Sigmoid colon (tissue), 7 donors: ENCODE data around the gene MED20. TPM values are rescaled to one million over a fixed set of nuclear protein-coding genes. Genes with fewer than 3 reads are reported as not detected.
A peak's percentile ranks its signal among the peaks of the same experiment; 100 is the strongest.

ENCODE experiments used
- DNase-seq: peaks from one replicate; pipeline ENCODE4 v3.0.0-alpha.2; 2019
- H3K27ac ChIP-seq, 4 donors: fragments of 200-600 bp; sonication (generic); one replicate each; pipeline ENCODE4 v1.5.1; 2016 to 2019; ENCODE audit warnings: mild to moderate bottlenecking in 1 of 4
- H3K27me3 ChIP-seq, 3 donors: fragments of 200-600 bp; sonication (generic); one replicate each; pipeline ENCODE4 v1.5.1; 2019; ENCODE audit warnings: mild to moderate bottlenecking in 1 of 3
- H3K36me3 ChIP-seq, 4 donors: fragments of 200-600 bp; sonication (generic); one replicate each; pipeline ENCODE4 v1.5.1; 2016 to 2019
- H3K4me1 ChIP-seq, 4 donors: fragments of 200-600 bp; sonication (generic); one replicate each; pipeline ENCODE4 v1.5.1; 2017 to 2019
- H3K4me3 ChIP-seq, 4 donors: fragments of 200-600 bp; sonication (generic); one replicate each; pipeline ENCODE4 v1.5.1; 2017 to 2019; ENCODE audit warnings: mild to moderate bottlenecking in 2 of 4, moderate library complexity in 1 of 4
- H3K9me3 ChIP-seq, 4 donors: fragments of 200-600 bp in 3 of 4; sonication (generic) in 3 of 4; one replicate each; pipeline versions ENCODE4 v1.5.1 to v1.6.1; 2013 to 2019
- CTCF ChIP-seq, 4 experiments: fragments of 450-650 bp in 3 of 4; fragments of 200-600 bp in 1 of 4; IDR thresholded peaks; one replicate each; pipeline ENCODE4 v1.5.1; 2016 to 2019; ENCODE audit warnings: antibody characterized with exemption in 4 of 4, mild to moderate bottlenecking in 3 of 4, moderate library complexity in 2 of 4
- EP300 ChIP-seq, 4 donors: sonication (generic); formaldehyde crosslinking; IDR thresholded peaks; one replicate each; pipeline ENCODE4 v1.6.1; 2017; ENCODE audit warnings: antibody characterized with exemption in 4 of 4
- POLR2A ChIP-seq, 2 donors: fragments of 450-650 bp; IDR thresholded peaks; one replicate each; pipeline ENCODE4 v1.6.1; 2016; ENCODE audit warnings: antibody characterized with exemption in 2 of 2, mild to moderate bottlenecking in 2 of 2, moderate library complexity in 2 of 2
- POLR2AphosphoS5 ChIP-seq, 4 donors: sonication (generic); formaldehyde crosslinking; IDR thresholded peaks; one replicate each; pipeline ENCODE4 v1.6.1; 2017; ENCODE audit warnings: antibody characterized with exemption in 4 of 4
- WGBS, 2 donors: extraction: QIAGEN DNeasy Blood & Tissue Kit; methylation state at CpG; one replicate each; pipeline ENCODE4 v1.1.7; 2013; 5-methylcytosine and 5-hydroxymethylcytosine counted together
- intact Hi-C: fragments of 100-400 bp; cut with DNase I; formaldehyde crosslinking; loops from one replicate; pipeline ENCODE4 v1.15.1; 2023
- polyA plus RNA-seq, 3 donors: library from polyadenylated mRNA; stranded (reverse); fragments of 200-250 nt; gene quantifications; one replicate each; pipeline ENCODE4 v1.2.3, GENCODE V29; 2013
- total RNA-seq, 4 donors: library from RNA; depleted of rRNA; stranded (reverse); fragments of >200 nt; gene quantifications; one replicate each; pipeline ENCODE4 v1.1.0, GENCODE V29; 2016
- donor health status: healthy with polysubstance abuse.
- donor health status: Bipolar disorder and iron deficiency.
- donor health status: healthy.

Gene MED20
- total and polyA plus RNA-seq, 7 donors, result 7.8 to 15.5 (median 13.6) TPM

GRCh38 chr6:41929924-41930323 is 9.0 kb upstream of the MED20 start:
- Histone ChIP-seq H3K4me3 (no peak overlapping the region), H3K36me3 (peaks cover 29 to 84% (median 52%) of the 10 kb centered on the region in 4 donors), H3K9me3 (no peaks in the 10 kb centered on the region), H3K27ac (no peak overlapping the region), H3K27me3 (no peaks in the 10 kb centered on the region), H3K4me1 (no peaks in the 10 kb centered on the region)
- no peak for DNase-seq
- intact Hi-C loops, result no loop called here
- 93% methylated on average over 6 of the region's 6 CpGs for WGBS, 2 donors
- TF ChIP-seq POLR2AphosphoS5 (IDR thresholded peaks at IDR 0.05) (no peak), EP300 (IDR thresholded peaks at IDR 0.05) (no peak), CTCF (IDR thresholded peaks at IDR 0.05) (no peak), POLR2A (IDR thresholded peaks at IDR 0.05) (no peak)

GRCh38 chr6:41927253-41927652 is 6.3 kb upstream of the MED20 start:
- no peaks in the 10 kb centered on the region for H3K27me3 ChIP-seq
- intact Hi-C loops, result no loop called here
- 94 to 96% methylated on average over 6 of the region's 6 CpGs for WGBS, 2 donors

GRCh38 chr6:41922154-41922553 is 1.2 kb upstream of the MED20 start:
- H3K4me1 ChIP-seq, result peaks cover 0 to 45% (median 36%) of the 10 kb centered on the region in 4 donors
- intact Hi-C loops, result no loop called here
- H3K36me3 ChIP-seq, result peaks cover 0 to 8% (median 2%) of the 10 kb centered on the region in 4 donors
- H3K4me3 ChIP-seq, result peak overlapping the region; percentile 62 to 84 (median 74)
- no peak for TF ChIP-seq CTCF (IDR thresholded peaks at IDR 0.05)
- no peak for TF ChIP-seq POLR2AphosphoS5 (IDR thresholded peaks at IDR 0.05)
- TF ChIP-seq POLR2A (IDR thresholded peaks at IDR 0.05), result no peak
- TF ChIP-seq EP300 (IDR thresholded peaks at IDR 0.05), result no peak
- 2 to 5% methylated on average over 7 of the region's 7 CpGs for WGBS, 2 donors
- DNase-seq, result no peak
- H3K27ac ChIP-seq, result peak overlapping the region in 1 of 4 donors; percentile 97
- H3K9me3 ChIP-seq, result no peaks in the 10 kb centered on the region
- H3K27me3 ChIP-seq, result no peaks in the 10 kb centered on the region

More at GRCh38 chr6:41927253-41927652, 6.3 kb upstream of the MED20 start:
- Histone ChIP-seq H3K4me3 (no peak overlapping the region), H3K9me3 (no peaks in the 10 kb centered on the region), H3K27ac (no peak overlapping the region), H3K36me3 (peaks cover 20 to 57% (median 33%) of the 10 kb centered on the region in 4 donors), H3K4me1 (peaks cover 0 to 17% (median 16%) of the 10 kb centered on the region in 4 donors)
- TF ChIP-seq POLR2AphosphoS5 (IDR thresholded peaks at IDR 0.05), result no peak
- TF ChIP-seq POLR2A (IDR thresholded peaks at IDR 0.05), result no peak
- TF ChIP-seq EP300 (IDR thresholded peaks at IDR 0.05), result no peak
- TF ChIP-seq CTCF (IDR thresholded peaks at IDR 0.05), result no peak
- no peak for DNase-seq

- WGBS, 2 donors, result 0% methylated on average over 20 of the region's 20 CpGs
- H3K27me3 ChIP-seq, result no peaks in the 10 kb centered on the region
- no peak for DNase-seq
- H3K4me1 ChIP-seq, result peaks cover 0 to 46% (median 36%) of the 10 kb centered on the region in 4 donors
- no peak for TF ChIP-seq POLR2A (IDR thresholded peaks at IDR 0.05)
- TF ChIP-seq CTCF (IDR thresholded peaks at IDR 0.05), result no peak
- no peak for TF ChIP-seq EP300 (IDR thresholded peaks at IDR 0.05)
- no peak for TF ChIP-seq POLR2AphosphoS5 (IDR thresholded peaks at IDR 0.05)
- H3K27ac ChIP-seq, result peak overlapping the region; percentile 94 to 97 (median 96)
- peaks cover 0 to 11% (median 2%) of the 10 kb centered on the region in 4 donors for H3K36me3 ChIP-seq
- intact Hi-C loops, result loop anchor here (1.0 to 2.0 kb wide), 2 partner anchors 123 to 134 kb away; partner anchors contain the start of gene TOMM6
- H3K9me3 ChIP-seq, result no peaks in the 10 kb centered on the region
- peak overlapping the region; percentile 62 to 84 (median 74) for H3K4me3 ChIP-seq
Measured at GRCh38 chr6:41921712-41921998, 716 bp upstream of the MED20 start.

- no peak overlapping the region for H3K4me3 ChIP-seq
- intact Hi-C loops, result no loop called here
- no peaks in the 10 kb centered on the region for H3K9me3 ChIP-seq
- DNase-seq, result no peak
- peak overlapping the region in 1 of 4 donors; percentile 33 for H3K27ac ChIP-seq
- TF ChIP-seq POLR2A (IDR thresholded peaks at IDR 0.05) (no peak), CTCF (IDR thresholded peaks at IDR 0.05) (no peak), EP300 (IDR thresholded peaks at IDR 0.05) (no peak), POLR2AphosphoS5 (IDR thresholded peaks at IDR 0.05) (no peak)
- WGBS, 2 donors, result 67 to 71% methylated on average over 4 of the region's 4 CpGs
- H3K36me3 ChIP-seq, result peaks cover 13 to 48% (median 16%) of the 10 kb centered on the region in 4 donors
- H3K27me3 ChIP-seq, result no peaks in the 10 kb centered on the region
- H3K4me1 ChIP-seq, result peaks cover 0 to 33% (median 23%) of the 10 kb centered on the region in 4 donors
Measured at GRCh38 chr6:41917528-41917927, 3.4 kb downstream of the MED20 start.
